SK-N-SH treated with all-trans-retinoic acid at 6 μM for 48 hours (cell line): ENCODE measurements around the gene AP3B1.

Experiments
- BACH2 ChIP-seq: fragments of 250-450 bp; sonication (Bioruptor Pico); IDR thresholded peaks from 2 replicates; pipeline ENCODE4 v1.9.0; 2021; ENCODE audit warnings: mild to moderate bottlenecking, borderline replicate concordance
- RARB ChIP-seq: fragments of 250-450 bp; sonication (Bioruptor Pico); IDR thresholded peaks from 2 replicates; pipeline ENCODE4 v1.8.0; 2021; ENCODE audit warnings: mild to moderate bottlenecking, moderate library complexity
- ZFP3 ChIP-seq: fragments of 250-450 bp; sonication (Bioruptor Pico); IDR thresholded peaks from 2 replicates; pipeline ENCODE4 v1.5.0; 2020; ENCODE audit warnings: mild to moderate bottlenecking, moderate library complexity
- ZFP30 ChIP-seq: fragments of 450-650 bp; formaldehyde crosslinking; IDR thresholded peaks from 2 replicates; pipeline ENCODE4 v1.5.0; 2022; ENCODE audit warnings: mild to moderate bottlenecking, moderate library complexity
- ZNF70 ChIP-seq: fragments of 450-650 bp; formaldehyde crosslinking; IDR thresholded peaks from 2 replicates; pipeline ENCODE4 v1.5.0; 2020; ENCODE audit warnings: mild to moderate bottlenecking, moderate library complexity
- TF ChIP-seq, protein P1 (sequence below): fragments of 250-450 bp; sonication (Bioruptor Pico); IDR thresholded peaks from 2 replicates; pipeline ENCODE4 v1.5.0; 2020; ENCODE audit warnings: mild to moderate bottlenecking, moderate library complexity
- TF ChIP-seq, protein P2 (sequence below): fragments of 250-450 bp; sonication (Bioruptor Pico); IDR thresholded peaks from 2 replicates; pipeline ENCODE4 v1.8.0; 2020; ENCODE audit warnings: mild to moderate bottlenecking, moderate library complexity, borderline replicate concordance

DNA sequence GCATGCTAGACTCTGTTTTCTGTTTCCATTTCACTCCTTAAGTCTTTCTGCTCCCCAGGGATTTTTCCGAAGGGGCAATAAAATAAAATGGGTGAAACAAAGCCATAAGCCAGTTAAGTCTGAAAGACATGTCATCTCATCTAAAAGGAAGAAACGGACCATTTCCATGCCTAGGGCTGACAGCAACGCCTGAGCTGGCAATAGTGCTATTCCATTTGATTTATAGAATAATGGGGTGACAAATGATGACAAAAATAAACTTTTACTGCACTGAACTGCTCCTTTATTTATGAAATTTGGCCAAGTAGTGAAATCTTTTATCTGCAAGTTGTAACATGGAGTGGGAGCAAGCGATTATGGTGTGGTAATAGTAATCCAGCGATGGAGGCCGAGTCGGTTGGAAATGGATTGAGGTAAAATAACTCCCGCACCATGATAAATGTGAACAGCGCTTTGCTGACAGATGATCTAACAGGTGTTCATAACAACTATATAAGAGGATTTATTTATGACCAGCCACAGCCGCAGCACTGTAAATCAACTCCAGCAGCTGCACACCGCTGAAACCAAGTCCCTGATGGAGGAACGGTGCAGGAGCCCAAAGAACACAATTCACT is 298.6 kb downstream of the AP3B1 start:
- TF ChIP-seq, protein P1, sequence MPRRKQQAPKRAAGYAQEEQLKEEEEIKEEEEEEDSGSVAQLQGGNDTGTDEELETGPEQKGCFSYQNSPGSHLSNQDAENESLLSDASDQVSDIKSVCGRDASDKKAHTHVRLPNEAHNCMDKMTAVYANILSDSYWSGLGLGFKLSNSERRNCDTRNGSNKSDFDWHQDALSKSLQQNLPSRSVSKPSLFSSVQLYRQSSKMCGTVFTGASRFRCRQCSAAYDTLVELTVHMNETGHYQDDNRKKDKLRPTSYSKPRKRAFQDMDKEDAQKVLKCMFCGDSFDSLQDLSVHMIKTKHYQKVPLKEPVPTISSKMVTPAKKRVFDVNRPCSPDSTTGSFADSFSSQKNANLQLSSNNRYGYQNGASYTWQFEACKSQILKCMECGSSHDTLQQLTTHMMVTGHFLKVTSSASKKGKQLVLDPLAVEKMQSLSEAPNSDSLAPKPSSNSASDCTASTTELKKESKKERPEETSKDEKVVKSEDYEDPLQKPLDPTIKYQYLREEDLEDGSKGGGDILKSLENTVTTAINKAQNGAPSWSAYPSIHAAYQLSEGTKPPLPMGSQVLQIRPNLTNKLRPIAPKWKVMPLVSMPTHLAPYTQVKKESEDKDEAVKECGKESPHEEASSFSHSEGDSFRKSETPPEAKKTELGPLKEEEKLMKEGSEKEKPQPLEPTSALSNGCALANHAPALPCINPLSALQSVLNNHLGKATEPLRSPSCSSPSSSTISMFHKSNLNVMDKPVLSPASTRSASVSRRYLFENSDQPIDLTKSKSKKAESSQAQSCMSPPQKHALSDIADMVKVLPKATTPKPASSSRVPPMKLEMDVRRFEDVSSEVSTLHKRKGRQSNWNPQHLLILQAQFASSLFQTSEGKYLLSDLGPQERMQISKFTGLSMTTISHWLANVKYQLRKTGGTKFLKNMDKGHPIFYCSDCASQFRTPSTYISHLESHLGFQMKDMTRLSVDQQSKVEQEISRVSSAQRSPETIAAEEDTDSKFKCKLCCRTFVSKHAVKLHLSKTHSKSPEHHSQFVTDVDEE (CRISPR knock-in tag), result no peak
- TF ChIP-seq ZFP30 (CRISPR knock-in tag), result no peak
- TF ChIP-seq RARB (CRISPR knock-in tag), result no peak
- TF ChIP-seq BACH2 (CRISPR knock-in tag), result no peak
- no peak for TF ChIP-seq ZNF70
- TF ChIP-seq ZFP3 (CRISPR knock-in tag), result no peak
- TF ChIP-seq, protein P2, sequence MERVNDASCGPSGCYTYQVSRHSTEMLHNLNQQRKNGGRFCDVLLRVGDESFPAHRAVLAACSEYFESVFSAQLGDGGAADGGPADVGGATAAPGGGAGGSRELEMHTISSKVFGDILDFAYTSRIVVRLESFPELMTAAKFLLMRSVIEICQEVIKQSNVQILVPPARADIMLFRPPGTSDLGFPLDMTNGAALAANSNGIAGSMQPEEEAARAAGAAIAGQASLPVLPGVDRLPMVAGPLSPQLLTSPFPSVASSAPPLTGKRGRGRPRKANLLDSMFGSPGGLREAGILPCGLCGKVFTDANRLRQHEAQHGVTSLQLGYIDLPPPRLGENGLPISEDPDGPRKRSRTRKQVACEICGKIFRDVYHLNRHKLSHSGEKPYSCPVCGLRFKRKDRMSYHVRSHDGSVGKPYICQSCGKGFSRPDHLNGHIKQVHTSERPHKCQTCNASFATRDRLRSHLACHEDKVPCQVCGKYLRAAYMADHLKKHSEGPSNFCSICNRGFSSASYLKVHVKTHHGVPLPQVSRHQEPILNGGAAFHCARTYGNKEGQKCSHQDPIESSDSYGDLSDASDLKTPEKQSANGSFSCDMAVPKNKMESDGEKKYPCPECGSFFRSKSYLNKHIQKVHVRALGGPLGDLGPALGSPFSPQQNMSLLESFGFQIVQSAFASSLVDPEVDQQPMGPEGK (CRISPR knock-in tag), result no peak
